Brain pericyte (primary cell): ENCODE data around the gene EPM2A.
A peak's percentile ranks its signal among the peaks of the same experiment; 100 is the strongest.
"Not testable (repeated sequence)": the region's sequence is repeated elsewhere in the genome, so short reads cannot be mapped to it uniquely, and the experiment has no call there.

ENCODE experiments used
- DNase-seq: peaks from one replicate; pipeline ENCODE4 v3.0.0-alpha.2; 2012; ENCODE audit warnings: low read depth, low spot score

EPM2A gene

GRCh38 chr6:145731447-145731846, 3.9 kb downstream of the EPM2A start:
- no peak for DNase-seq

GRCh38 chr6:145729887-145730286, 5.4 kb downstream of the EPM2A start:
- no peak for DNase-seq

GRCh38 chr6:145728444-145729385, 6.6 kb downstream of the EPM2A start:
- DNase-seq: no peak

- DNase-seq: no peak
These were observed 7.4 kb downstream of the EPM2A start for GRCh38 chr6:145727817-145728388.

GRCh38 chr6:145725570-145725969, 9.8 kb downstream of the EPM2A start:
- DNase-seq: no peak

GRCh38 chr6:145723646-145724045, 11.7 kb downstream of the EPM2A start:
- no peak for DNase-seq

GRCh38 chr6:145722190-145722589, 13.1 kb downstream of the EPM2A start:
- DNase-seq: no peak

GRCh38 chr6:145721144-145721543, 14.2 kb downstream of the EPM2A start:
- no peak for DNase-seq

GRCh38 chr6:145715426-145715825, 19.9 kb downstream of the EPM2A start:
- DNase-seq: peak; percentile 18

GRCh38 chr6:145714731-145715130, 20.6 kb downstream of the EPM2A start:
- DNase-seq: no peak

GRCh38 chr6:145713773-145714172, 21.5 kb downstream of the EPM2A start:
- no peak for DNase-seq

- no peak for DNase-seq
These were observed 23.9 kb downstream of the EPM2A start for GRCh38 chr6:145711372-145711771.

- no peak for DNase-seq
These were observed 27.9 kb downstream of the EPM2A start for GRCh38 chr6:145707397-145707796.

GRCh38 chr6:145705561-145705960, 29.8 kb downstream of the EPM2A start:
- no peak for DNase-seq

GRCh38 chr6:145704143-145704781, 31.1 kb downstream of the EPM2A start:
- DNase-seq: no peak

- no peak for DNase-seq
These were observed 35.9 kb downstream of the EPM2A start for GRCh38 chr6:145699462-145699861.

GRCh38 chr6:145697401-145697800, 37.9 kb downstream of the EPM2A start:
- not testable (repeated sequence) for DNase-seq

GRCh38 chr6:145694083-145694737, 41.1 kb downstream of the EPM2A start:
- no peak for DNase-seq

GRCh38 chr6:145690969-145691368, 44.4 kb downstream of the EPM2A start:
- DNase-seq: no peak

GRCh38 chr6:145689529-145689928, 45.8 kb downstream of the EPM2A start:
- DNase-seq: no peak

GRCh38 chr6:145688493-145688905, 46.8 kb downstream of the EPM2A start:
- no peak for DNase-seq

- DNase-seq: no peak
These were observed 49.4 kb downstream of the EPM2A start for GRCh38 chr6:145685932-145686331.
